ENCODE measurements around the gene CNKSR3.

CNKSR3 gene

DNA sequence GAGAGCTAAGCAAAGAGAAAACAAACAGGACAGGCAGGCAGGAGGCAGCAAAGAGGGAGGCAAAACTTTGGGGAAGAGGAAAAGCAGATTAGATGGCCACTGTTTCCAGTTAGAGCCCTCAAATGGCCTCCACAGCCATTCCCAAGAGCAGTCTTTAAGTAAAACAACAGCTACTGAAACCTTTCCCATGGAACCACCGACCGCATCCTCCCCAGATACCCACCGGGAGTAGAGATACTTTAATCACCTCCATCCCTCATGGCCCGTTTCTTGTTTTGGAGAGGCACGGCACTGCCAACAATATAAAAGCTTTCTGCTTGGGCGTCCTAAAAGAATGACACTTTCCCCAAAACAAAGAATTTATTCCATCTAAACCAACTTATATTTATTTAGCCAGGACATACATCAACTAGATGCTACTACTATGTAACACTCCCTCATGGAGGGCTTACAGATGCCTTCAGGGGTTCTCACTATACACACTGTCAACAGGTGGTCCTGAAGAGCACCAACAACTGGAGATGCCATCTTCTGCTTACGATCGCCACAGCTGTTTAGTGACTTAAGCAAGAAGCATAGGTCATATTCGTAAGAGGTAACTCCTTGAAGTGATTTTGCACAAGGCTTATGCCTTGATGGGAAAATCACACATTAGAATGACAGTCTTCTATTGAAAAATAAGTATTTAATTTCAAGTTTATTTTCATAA, 43.4 kb downstream of the CNKSR3 start:
- no peak for DNase-seq
- in situ Hi-C loops (cut with HindIII; ENCODE audit: low pct_ligation_motif_present, low pct_unique_long_range_greater_than_20kb, low sequenced_read_pairs): no loop called here

DNA sequence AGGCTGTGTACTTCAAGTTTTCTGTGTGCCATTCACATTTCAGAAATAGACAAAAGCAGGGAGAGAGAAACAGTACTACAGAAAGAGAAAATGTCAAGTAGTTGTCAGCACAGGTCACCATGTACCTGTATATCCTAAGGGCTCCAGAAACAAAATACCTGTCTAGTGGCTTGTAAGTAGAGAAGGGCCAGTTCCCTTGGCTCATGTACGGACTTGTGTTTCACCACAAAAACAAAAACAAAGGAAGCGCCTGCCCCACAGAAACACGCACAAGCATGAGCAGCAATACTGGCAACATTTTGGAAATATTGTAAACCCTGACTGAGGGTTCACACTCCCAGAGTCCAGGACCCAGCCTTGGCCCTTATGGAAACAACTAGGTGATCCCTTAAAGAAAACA, 44.3 kb downstream of the CNKSR3 start:
- in situ Hi-C loops (cut with HindIII; ENCODE audit: low pct_ligation_motif_present, low pct_unique_long_range_greater_than_20kb, low sequenced_read_pairs): no loop called here
- no peak for DNase-seq

- DNase-seq: no peak
- in situ Hi-C loops (cut with HindIII; ENCODE audit: low pct_ligation_motif_present, low pct_unique_long_range_greater_than_20kb, low sequenced_read_pairs): no loop called here
Observed at GRCh38 chr6:154463573-154464419, 46.7 kb downstream of the CNKSR3 start.

- DNase-seq: no peak
- in situ Hi-C loops (cut with HindIII; ENCODE audit: low pct_ligation_motif_present, low pct_unique_long_range_greater_than_20kb, low sequenced_read_pairs): no loop called here
Observed at GRCh38 chr6:154462425-154462824, 48.1 kb downstream of the CNKSR3 start.

DNA sequence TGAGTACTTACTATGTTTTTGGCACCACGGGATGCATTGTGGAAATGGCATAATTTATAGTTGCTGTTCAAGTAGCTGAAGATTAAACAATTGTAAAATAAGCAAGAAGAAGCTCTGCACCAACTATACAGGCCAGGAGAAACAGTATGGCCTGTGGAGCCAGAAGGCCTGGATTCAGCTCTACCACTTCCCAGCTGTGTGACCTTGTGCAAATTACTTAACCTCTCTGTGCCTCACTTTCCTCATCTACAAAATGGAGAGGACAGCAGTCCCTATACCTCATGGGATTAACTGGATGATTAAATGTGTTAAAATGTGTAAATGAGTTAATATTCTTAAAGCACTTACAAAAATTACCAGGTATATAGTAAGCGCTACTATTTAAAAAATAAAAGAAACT, 49.1 kb downstream of the CNKSR3 start:
- in situ Hi-C loops (cut with HindIII; ENCODE audit: low pct_ligation_motif_present, low pct_unique_long_range_greater_than_20kb, low sequenced_read_pairs): no loop called here
- DNase-seq: no peak

GRCh38 chr6:154460306-154461071, 50.0 kb downstream of the CNKSR3 start:
- in situ Hi-C loops (cut with HindIII; ENCODE audit: low pct_ligation_motif_present, low pct_unique_long_range_greater_than_20kb, low sequenced_read_pairs): no loop called here
- DNase-seq: peak; percentile 64

- DNase-seq: no peak
- in situ Hi-C loops (cut with HindIII; ENCODE audit: low pct_ligation_motif_present, low pct_unique_long_range_greater_than_20kb, low sequenced_read_pairs): no loop called here
Observed at GRCh38 chr6:154459513-154459912, 51.0 kb downstream of the CNKSR3 start.

- no peak for DNase-seq
- in situ Hi-C loops (cut with HindIII; ENCODE audit: low pct_ligation_motif_present, low pct_unique_long_range_greater_than_20kb, low sequenced_read_pairs): no loop called here
Observed at GRCh38 chr6:154458565-154459470, 51.7 kb downstream of the CNKSR3 start.

GRCh38 chr6:154457881-154458284, 52.6 kb downstream of the CNKSR3 start:
- no peak for DNase-seq
- in situ Hi-C loops (cut with HindIII; ENCODE audit: low pct_ligation_motif_present, low pct_unique_long_range_greater_than_20kb, low sequenced_read_pairs): no loop called here

DNA sequence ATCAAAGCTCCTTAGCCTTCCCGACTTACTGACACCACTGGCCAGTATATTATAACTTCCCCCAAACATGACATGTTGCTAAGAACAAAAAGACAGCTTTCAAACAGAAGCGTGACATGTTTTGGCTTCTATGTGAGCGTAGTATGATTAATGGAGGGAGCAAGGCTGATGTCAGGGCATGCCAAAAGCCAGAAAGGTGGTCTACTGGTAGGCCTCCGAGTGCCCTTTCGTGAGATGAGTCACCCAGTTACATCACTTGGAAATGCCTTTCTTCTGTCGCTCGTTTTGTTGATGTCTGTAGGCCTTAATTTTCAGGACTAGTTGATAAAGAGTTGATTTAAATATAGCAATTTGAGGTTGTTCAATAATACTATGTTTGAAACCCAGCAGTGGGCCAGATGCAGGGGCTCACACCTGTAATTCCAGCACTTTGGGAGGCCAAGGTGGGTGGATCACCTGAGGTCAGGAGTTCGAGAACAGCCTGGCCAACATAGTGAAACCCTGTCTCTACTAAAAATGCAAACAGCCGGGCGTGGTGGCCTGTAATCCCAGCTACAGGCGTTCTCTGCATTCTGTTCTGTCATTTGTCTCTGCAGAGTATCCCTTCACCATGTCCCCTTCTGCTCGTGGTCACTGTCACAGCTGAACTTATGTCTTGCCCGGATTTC, 53.3 kb downstream of the CNKSR3 start:
- in situ Hi-C loops (cut with HindIII; ENCODE audit: low pct_ligation_motif_present, low pct_unique_long_range_greater_than_20kb, low sequenced_read_pairs): no loop called here
- no peak for DNase-seq

- in situ Hi-C loops (cut with HindIII; ENCODE audit: low pct_ligation_motif_present, low pct_unique_long_range_greater_than_20kb, low sequenced_read_pairs): no loop called here
- DNase-seq: no peak
Observed at GRCh38 chr6:154453329-154453728, 57.2 kb downstream of the CNKSR3 start.

- no peak for DNase-seq
- in situ Hi-C loops (cut with HindIII; ENCODE audit: low pct_ligation_motif_present, low pct_unique_long_range_greater_than_20kb, low sequenced_read_pairs): no loop called here
Observed at GRCh38 chr6:154450498-154450897, 60.0 kb downstream of the CNKSR3 start.

DNA sequence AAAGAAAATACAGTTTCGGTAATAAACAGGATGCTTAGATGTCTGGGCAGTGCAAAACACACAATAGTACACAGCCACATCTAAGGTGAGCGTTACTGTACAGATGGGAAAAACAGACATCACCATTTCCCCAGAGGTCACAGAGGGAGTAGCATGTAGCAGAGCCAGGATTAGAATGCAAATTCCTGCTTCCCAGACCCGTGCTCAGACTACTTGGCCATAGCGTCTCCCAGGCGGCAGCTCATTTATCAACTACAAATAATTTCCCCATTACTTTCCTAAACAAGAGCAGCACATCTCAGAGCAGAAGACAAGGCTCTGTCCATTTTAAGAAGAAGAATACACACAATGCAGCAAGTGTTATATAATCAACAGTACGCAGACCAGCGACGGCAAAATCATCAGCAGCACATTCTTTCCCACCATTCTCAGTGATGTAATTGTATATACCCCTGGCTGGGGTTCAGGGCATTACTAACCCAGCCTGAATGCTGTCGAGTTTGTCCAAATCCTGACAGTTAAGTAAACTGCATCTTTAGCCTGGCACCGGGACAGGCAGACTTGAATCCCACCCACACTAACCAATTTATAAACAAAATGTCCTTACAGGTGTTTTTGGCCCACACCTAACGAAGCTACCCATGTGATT, 61.9 kb downstream of the CNKSR3 start:
- in situ Hi-C loops (cut with HindIII; ENCODE audit: low pct_ligation_motif_present, low pct_unique_long_range_greater_than_20kb, low sequenced_read_pairs): no loop called here
- peak; percentile 61 for DNase-seq

GRCh38 chr6:154447954-154448353, 62.5 kb downstream of the CNKSR3 start:
- in situ Hi-C loops (cut with HindIII; ENCODE audit: low pct_ligation_motif_present, low pct_unique_long_range_greater_than_20kb, low sequenced_read_pairs): no loop called here
- no peak for DNase-seq

DNA sequence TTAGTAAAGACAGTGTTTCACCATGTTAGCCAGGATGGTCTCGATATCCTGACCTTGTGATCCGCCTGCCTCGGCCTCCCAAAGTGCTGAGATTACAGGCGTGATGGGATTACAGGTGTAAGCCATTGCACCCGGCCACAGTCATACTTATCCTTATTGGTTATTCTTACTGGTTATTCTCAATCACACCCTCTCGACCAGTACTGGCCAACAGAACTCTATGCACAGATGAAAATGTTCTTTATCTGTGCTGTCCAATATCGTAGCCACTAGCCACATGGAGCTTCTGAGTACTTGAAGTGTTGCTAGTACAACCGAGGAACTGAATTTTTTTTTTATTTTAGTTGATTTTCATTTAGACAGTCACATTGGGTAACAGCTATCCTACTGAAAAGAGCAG, 63.5 kb downstream of the CNKSR3 start:
- in situ Hi-C loops (cut with HindIII; ENCODE audit: low pct_ligation_motif_present, low pct_unique_long_range_greater_than_20kb, low sequenced_read_pairs): no loop called here
- no peak for DNase-seq

GRCh38 chr6:154445417-154445816, 65.1 kb downstream of the CNKSR3 start:
- in situ Hi-C loops (cut with HindIII; ENCODE audit: low pct_ligation_motif_present, low pct_unique_long_range_greater_than_20kb, low sequenced_read_pairs): no loop called here
- DNase-seq: no peak

- DNase-seq: no peak
- in situ Hi-C loops (cut with HindIII; ENCODE audit: low pct_ligation_motif_present, low pct_unique_long_range_greater_than_20kb, low sequenced_read_pairs): no loop called here
Observed at GRCh38 chr6:154441995-154442310, 68.5 kb downstream of the CNKSR3 start.
